Heart left ventricle (tissue), 16 donors: Measurements from ENCODE around the gene CBY2. TPM values are rescaled to one million over a fixed set of nuclear protein-coding genes. Genes with fewer than 3 reads are reported as not detected.

ENCODE experiments used
- ATAC-seq, 4 donors: fragments of 200-7000 bp; cut with Tn5 transposase; one replicate each; pipeline ENCODE4 v1.9.1; 2020 to 2022; ENCODE audit warnings: moderate library complexity in 4 of 4, mild to moderate bottlenecking in 3 of 4, moderate number of reproducible peaks in 1 of 4
- DNase-seq, 5 donors: peaks; one replicate each; pipeline ENCODE4 v3.0.0-alpha.2; 2020
- H3K27ac ChIP-seq, 12 donors: fragments of 200-600 bp; sonication (generic) in 4 of 12; one replicate each; pipeline versions ENCODE4 v1.5.0 to v1.8.0; 2016 to 2022; ENCODE audit warnings: mild to moderate bottlenecking in 2 of 12
- H3K27me3 ChIP-seq, 9 donors: fragments of 200-600 bp; sonication (generic) in 2 of 9; one replicate each; pipeline versions ENCODE4 v1.5.1 to v1.8.0; 2016 to 2022; ENCODE audit warnings: mild to moderate bottlenecking in 3 of 9
- H3K36me3 ChIP-seq, 9 donors: fragments of 200-600 bp; sonication (generic) in 2 of 9; one replicate each; pipeline versions ENCODE4 v1.5.0 to v1.8.0; 2018 to 2022; ENCODE audit warnings: mild to moderate bottlenecking in 2 of 9
- H3K4me1 ChIP-seq, 12 donors: fragments of 200-600 bp; sonication (generic) in 4 of 12; one replicate each; pipeline versions ENCODE4 v1.5.0 to v1.8.0; 2016 to 2022; ENCODE audit warnings: mild to moderate bottlenecking in 3 of 12
- H3K4me3 ChIP-seq, 12 donors: fragments of 200-600 bp; sonication (generic) in 4 of 12; one replicate each; pipeline versions ENCODE4 v1.5.0 to v1.8.0; 2017 to 2022; ENCODE audit warnings: mild to moderate bottlenecking in 9 of 12, moderate library complexity in 4 of 12
- H3K9me3 ChIP-seq, 12 donors: fragments of 200-600 bp; sonication (generic) in 4 of 12; one replicate each; pipeline versions ENCODE4 v1.5.0 to v1.8.0; 2016 to 2022; ENCODE audit warnings: mild to moderate bottlenecking in 1 of 12
- POLR2A ChIP-seq, 2 donors: fragments of 450-650 bp; IDR thresholded peaks; one replicate each; pipeline ENCODE4 v1.6.1; 2017; ENCODE audit warnings: antibody characterized with exemption in 2 of 2, mild to moderate bottlenecking in 2 of 2, moderate library complexity in 2 of 2
- WGBS, 4 donors: extraction: QIAGEN DNeasy Blood & Tissue Kit in 2 of 4; methylation state at CpG; one replicate each; pipeline versions ENCODE4 v1.1.5 to v1.1.7; 2013 to 2018; 5-methylcytosine and 5-hydroxymethylcytosine counted together
- intact Hi-C, 10 donors: fragments of 100-400 bp; cut with DNase I; formaldehyde crosslinking; loops; one replicate each; pipeline versions ENCODE4 v1.11.1 to v1.14.2; 2022
- polyA plus RNA-seq, 2 donors: library from polyadenylated mRNA; stranded (reverse); fragments of 200-250 nt; gene quantifications; one replicate each; pipeline ENCODE4 v1.2.3, GENCODE V29; 2013
- total RNA-seq, 9 donors: library from RNA; depleted of rRNA in 2 of 9; stranded (reverse); fragments of >200 nt in 2 of 9; fragmentation: NEBNext Ultra II Directional in 3 of 9; extraction: Animal tissue kit (Norgen Biotek cat#: 25700) in 3 of 9; gene quantifications; one replicate each; pipeline versions ENCODE4 v1.1.0 to v1.2.4, GENCODE V29; 2016 to 2023
- TF ChIP-seq, protein P1 (sequence below), 12 donors: fragments of 200-600 bp; sonication (generic) in 4 of 12; IDR thresholded peaks; one replicate each; pipeline versions ENCODE4 v1.5.0 to v1.8.0; 2018 to 2022; ENCODE audit warnings: antibody characterized with exemption in 12 of 12, mild to moderate bottlenecking in 5 of 12
- donor health status: ischemic (EF 13 %, LVEDD 7.1; RV severe dilation, severe dysfunction).
- donor health status: healthy with polysubstance abuse.
- donor health status: DM: no; HTN: yes; CAD: no.
- donor health status: DM: no; HTN: no; CAD: no.
- donor health status: ischemic (EF 25% LVEDD 6.9; RV normal size, moderate dysfunction).
- donor health status: ischemic (EF 25% LVEDD 5.7; RV mildly dilated, moderate dysfunction).
- donor health status: healthy.
- donor health status: DM: yes; HTN: yes; CAD: no.
- donor health status: ischemic (EF 35%, LVEDD 5.7; RV mildly dilated, moderate dysfunction).
- donor health status: nonischemic (EF 11% LVEDD 7.7; RV severe dilation, severe dysfunction).
- donor health status: DM: yes; HTN: yes; CAD: no.
- donor health status: PGD.
- donor health status: ischemic (EF 29% LVEDD 5.4; RV normal size, mild dysfunction).
- donor health status: nonischemic (EF 23%, LVEDD 6.1; RV moderate dilation, normal function).

CBY2 gene
- total and polyA plus RNA-seq, 11 donors, result not detected

DNA sequence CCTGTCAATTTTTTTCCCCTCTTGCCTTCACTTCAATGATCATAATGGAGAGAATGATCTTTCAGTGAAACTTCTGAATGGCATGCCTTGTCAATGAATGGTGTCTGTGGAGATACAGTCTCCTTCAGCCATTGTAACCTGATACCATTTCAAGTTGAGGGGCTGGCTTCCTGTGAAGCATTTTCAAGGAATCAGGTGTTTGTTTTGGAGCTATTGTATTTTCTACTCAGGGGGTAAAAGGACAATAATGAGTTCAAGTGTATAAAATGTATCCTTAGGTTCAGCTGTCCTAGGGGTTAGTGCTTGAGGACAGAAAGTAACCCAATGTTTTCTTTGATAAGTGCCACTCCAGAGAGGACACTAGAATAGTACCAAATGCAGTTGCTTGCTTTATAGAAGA, 23.8 kb upstream of the CBY2 start:
- Histone ChIP-seq H3K4me1 (no peaks in the 10 kb centered on the region), H3K27me3 (peaks cover 0 to 5% (median 0%) of the 10 kb centered on the region in 9 donors), H3K9me3 (no peaks in the 10 kb centered on the region), H3K36me3 (no peaks in the 10 kb centered on the region), H3K27ac (no peak overlapping the region), H3K4me3 (no peak overlapping the region)
- intact Hi-C loops, result no loop called here
- ATAC-seq (no peak), DNase-seq (no peak)
- TF ChIP-seq, protein P1, sequence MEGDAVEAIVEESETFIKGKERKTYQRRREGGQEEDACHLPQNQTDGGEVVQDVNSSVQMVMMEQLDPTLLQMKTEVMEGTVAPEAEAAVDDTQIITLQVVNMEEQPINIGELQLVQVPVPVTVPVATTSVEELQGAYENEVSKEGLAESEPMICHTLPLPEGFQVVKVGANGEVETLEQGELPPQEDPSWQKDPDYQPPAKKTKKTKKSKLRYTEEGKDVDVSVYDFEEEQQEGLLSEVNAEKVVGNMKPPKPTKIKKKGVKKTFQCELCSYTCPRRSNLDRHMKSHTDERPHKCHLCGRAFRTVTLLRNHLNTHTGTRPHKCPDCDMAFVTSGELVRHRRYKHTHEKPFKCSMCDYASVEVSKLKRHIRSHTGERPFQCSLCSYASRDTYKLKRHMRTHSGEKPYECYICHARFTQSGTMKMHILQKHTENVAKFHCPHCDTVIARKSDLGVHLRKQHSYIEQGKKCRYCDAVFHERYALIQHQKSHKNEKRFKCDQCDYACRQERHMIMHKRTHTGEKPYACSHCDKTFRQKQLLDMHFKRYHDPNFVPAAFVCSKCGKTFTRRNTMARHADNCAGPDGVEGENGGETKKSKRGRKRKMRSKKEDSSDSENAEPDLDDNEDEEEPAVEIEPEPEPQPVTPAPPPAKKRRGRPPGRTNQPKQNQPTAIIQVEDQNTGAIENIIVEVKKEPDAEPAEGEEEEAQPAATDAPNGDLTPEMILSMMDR (IDR thresholded peaks at IDR 0.05), result no peak
- TF ChIP-seq POLR2A (IDR thresholded peaks at IDR 0.05), result no peak

DNA sequence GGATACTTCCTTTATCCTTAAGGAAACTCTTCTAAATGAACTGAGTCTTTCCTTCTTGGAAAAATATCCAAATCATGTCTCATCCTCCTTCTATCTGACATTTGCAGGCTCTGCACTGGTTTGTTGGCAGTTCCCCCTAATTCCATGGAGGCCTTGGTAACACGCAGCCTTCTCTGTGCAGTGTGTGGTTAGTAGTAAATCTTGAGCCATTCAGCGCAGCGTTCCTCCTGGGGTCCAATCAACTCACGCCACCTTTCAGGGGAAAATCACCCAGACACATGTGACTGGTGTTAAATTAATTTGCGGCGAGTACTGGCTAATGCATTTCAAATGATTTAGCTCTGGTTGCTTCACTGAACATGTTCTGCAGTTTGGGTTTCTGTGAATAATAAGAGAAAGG, 21.0 kb upstream of the CBY2 start:
- no peaks in the 10 kb centered on the region for H3K36me3 ChIP-seq
- DNase-seq (no peak), ATAC-seq (no peak)
- no peak overlapping the region for H3K4me3 ChIP-seq
- no peak overlapping the region for H3K27ac ChIP-seq
- no peaks in the 10 kb centered on the region for H3K4me1 ChIP-seq
- H3K27me3 ChIP-seq, result peaks cover 0 to 5% (median 0%) of the 10 kb centered on the region in 9 donors
- intact Hi-C loops, result no loop called here
- 88 to 91% (median 90%) methylated on average over 6 of the region's 6 CpGs for WGBS, 4 donors
- H3K9me3 ChIP-seq, result no peaks in the 10 kb centered on the region
- TF ChIP-seq, protein P1 (IDR thresholded peaks at IDR 0.05), result no peak
- no peak for TF ChIP-seq POLR2A (IDR thresholded peaks at IDR 0.05)

DNA sequence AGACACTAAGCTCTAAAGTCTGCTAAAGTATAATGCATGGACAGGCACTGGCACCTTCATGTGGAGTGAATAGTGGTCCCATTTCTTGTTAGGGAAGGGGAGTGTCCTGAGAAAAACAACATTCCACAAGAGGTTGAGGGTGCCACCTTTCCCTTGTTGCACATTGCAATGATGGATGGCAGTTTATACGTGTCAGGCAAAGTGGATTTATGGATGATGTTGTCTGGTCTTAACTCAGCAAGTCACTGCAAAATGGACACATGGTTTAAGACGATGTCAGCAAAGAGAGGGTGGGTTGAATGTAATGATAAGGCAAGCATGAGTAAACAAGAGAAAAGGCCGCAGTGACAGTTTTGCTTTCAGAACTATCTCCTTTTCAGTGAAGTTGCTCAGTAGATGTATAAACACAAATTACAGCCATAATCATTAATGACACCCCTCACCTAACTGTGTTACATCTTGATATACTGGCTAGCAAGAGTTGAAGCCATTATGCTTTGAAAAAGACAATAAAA, 19.6 kb upstream of the CBY2 start:
- 62 to 71% (median 65%) methylated on average over 3 of the region's 3 CpGs for WGBS, 4 donors
- Histone ChIP-seq H3K4me1 (no peaks in the 10 kb centered on the region), H3K9me3 (no peaks in the 10 kb centered on the region), H3K36me3 (no peaks in the 10 kb centered on the region), H3K27me3 (peaks cover 0 to 4% (median 0%) of the 10 kb centered on the region in 9 donors), H3K4me3 (no peak overlapping the region), H3K27ac (no peak overlapping the region)
- intact Hi-C loops, result no loop called here
- TF ChIP-seq, protein P1 (IDR thresholded peaks at IDR 0.05), result no peak
- ATAC-seq (no peak), DNase-seq (no peak)

DNA sequence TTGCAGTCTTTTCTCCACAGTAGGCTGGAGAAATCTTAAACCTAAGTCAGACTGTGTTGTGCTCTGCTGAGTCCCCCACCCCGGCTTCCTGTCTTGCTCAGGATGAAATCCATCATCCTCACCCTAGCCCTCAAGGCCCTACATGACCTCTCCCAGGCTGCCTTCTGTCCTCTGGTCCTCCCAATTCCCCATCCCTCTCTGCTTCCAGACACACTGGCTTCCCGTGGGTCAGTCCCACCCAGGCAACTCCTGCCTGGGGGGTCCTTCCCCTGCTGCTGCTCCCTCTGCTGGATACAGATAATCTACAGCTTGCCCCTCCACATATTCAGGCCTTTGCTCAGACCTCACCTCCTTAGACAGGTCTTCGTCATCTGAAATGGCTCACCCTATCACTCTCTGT, 18.4 kb upstream of the CBY2 start:
- DNase-seq (no peak), ATAC-seq (no peak)
- Histone ChIP-seq H3K27ac (no peak overlapping the region), H3K36me3 (no peaks in the 10 kb centered on the region), H3K4me3 (no peak overlapping the region), H3K4me1 (no peaks in the 10 kb centered on the region), H3K9me3 (no peaks in the 10 kb centered on the region), H3K27me3 (peaks cover 0 to 4% (median 0%) of the 10 kb centered on the region in 9 donors)
- intact Hi-C loops, result no loop called here
- WGBS, 4 donors, result 46 to 59% (median 52%) methylated on average over 3 of the region's 3 CpGs
- no peak for TF ChIP-seq POLR2A (IDR thresholded peaks at IDR 0.05)
- TF ChIP-seq, protein P1 (IDR thresholded peaks at IDR 0.05), result no peak
